H1 (cell line): ENCODE results near the gene MMP17. TPM values are rescaled to one million over a fixed set of nuclear protein-coding genes. Genes with fewer than 3 reads are reported as not detected.

Experiments
- CTCF ChIA-PET: fragments of 300-600 bp; sonication (Branson Sonifier 250); formaldehyde crosslinking; loops from one replicate; lab custom pipeline; 2021; ENCODE audit not compliant: partially characterized antibody; lab: Charles Lee
- POLR2A ChIA-PET: fragments of 300-600 bp; sonication (Branson Sonifier 250); formaldehyde crosslinking; loops from one replicate; lab custom pipeline; 2021; ENCODE audit warnings: inconsistent platforms; ENCODE audit not compliant: partially characterized antibody; lab: Charles Lee
- DNase-seq, 2 experiments: peaks; one replicate each; pipeline versions ENCODE4 v3.0.0 to v3.0.0-alpha.2; 2010 to 2022; ENCODE audit warnings: low spot score in 2 of 2, low read depth in 1 of 2, mixed read lengths in 1 of 2
- FAIRE-seq: peaks from 2 replicates; lab custom pipeline; 2011; peaks lifted over from hg19 to GRCh38; lab: Jason Lieb, UNC
- H2AFZ ChIP-seq: 2 replicates; pipeline ENCODE4 v1.8.1; 2012; ENCODE audit warnings: low read length, inconsistent platforms
- H2AK5ac ChIP-seq: 2 replicates; pipeline ENCODE4 v1.6.1; 2013; ENCODE audit warnings: low read depth, low read length
- H2BK120ac ChIP-seq: replicated peaks from 2 replicates; pipeline ENCODE3; 2013; ENCODE audit warnings: low read depth, low read length, inconsistent platforms
- H2BK12ac ChIP-seq: 2 replicates; pipeline ENCODE4 v1.6.1; 2013; ENCODE audit warnings: low read depth, low read length
- H2BK15ac ChIP-seq: 2 replicates; pipeline ENCODE4 v1.6.1; 2013; ENCODE audit warnings: low read length
- H2BK20ac ChIP-seq: 2 replicates; pipeline ENCODE4 v1.6.1; 2013; ENCODE audit warnings: low read length
- H2BK5ac ChIP-seq: 2 replicates; pipeline ENCODE4 v1.6.1; 2013; ENCODE audit warnings: low read depth, low read length
- H3K14ac ChIP-seq: 2 replicates; pipeline ENCODE4 v1.6.1; 2013; ENCODE audit warnings: inconsistent platforms; ENCODE audit not compliant: insufficient read length
- H3K18ac ChIP-seq: 2 replicates; pipeline ENCODE4 v1.6.1; 2013; ENCODE audit warnings: low read length; ENCODE audit errors: extremely low read depth
- H3K23ac ChIP-seq: 2 replicates; pipeline ENCODE4 v1.6.1; 2013; ENCODE audit warnings: inconsistent platforms; ENCODE audit not compliant: insufficient read length
- H3K23me2 ChIP-seq: 2 replicates; pipeline ENCODE4 v1.6.1; 2013; ENCODE audit warnings: low read depth, low read length
- H3K27ac ChIP-seq: 2 replicates; pipeline ENCODE4 v1.6.1; 2011; ENCODE audit warnings: low read depth, low read length, inconsistent platforms
- H3K27me3 ChIP-seq, 4 experiments: replicated peaks in 1 of 4; 1 replicate in 1 of 4; 2 replicates in 3 of 4; pipeline versions ENCODE4 v1.6.1 to v1.8.1; 2011 to 2013; ENCODE audit warnings: low read length in 3 of 4, mild to moderate bottlenecking in 3 of 4, inconsistent platforms in 2 of 4, mixed read lengths in 2 of 4, moderate library complexity in 1 of 4; ENCODE audit not compliant: control insufficient read depth in 3 of 4, insufficient read depth in 3 of 4; ENCODE audit errors: extremely low read depth in 1 of 4
- H3K36me3 ChIP-seq, 4 experiments: 2 replicates each; pipeline versions ENCODE4 v1.6.1 to v1.8.1; 2011 to 2013; ENCODE audit warnings: mild to moderate bottlenecking in 4 of 4, low read length in 3 of 4, moderate library complexity in 2 of 4, control low read depth in 1 of 4, inconsistent platforms in 1 of 4; ENCODE audit not compliant: insufficient read depth in 4 of 4, control insufficient read depth in 2 of 4
- H3K4ac ChIP-seq: replicated peaks from 2 replicates; pipeline ENCODE3; 2013; ENCODE audit warnings: low read length, low read depth, mixed read lengths, inconsistent platforms; ENCODE audit not compliant: insufficient read length
- H3K4me1 ChIP-seq, 4 experiments: replicated peaks in 1 of 4; 1 replicate in 1 of 4; 2 replicates in 3 of 4; pipeline versions ENCODE4 v1.6.1 to v1.8.1; 2011 to 2013; ENCODE audit warnings: low read length in 3 of 4, inconsistent platforms in 2 of 4, mixed read lengths in 1 of 4; ENCODE audit not compliant: insufficient read depth in 4 of 4, control insufficient read depth in 3 of 4
- H3K4me2 ChIP-seq, 2 experiments: 2 replicates each; pipeline versions ENCODE4 v1.6.1 to v1.8.1; 2011 to 2013; ENCODE audit warnings: low read depth in 2 of 2, low read length in 2 of 2, control low read depth in 1 of 2, inconsistent platforms in 1 of 2, mild to moderate bottlenecking in 1 of 2; ENCODE audit not compliant: insufficient read depth in 1 of 2
- H3K4me3 ChIP-seq, 4 experiments: fragments of 200-600, 300-600 bp in 1 of 4; sonication (generic), shearing (Covaris generic), sonication (Bioruptor Twin) in 1 of 4; 2 replicates each; pipeline versions ENCODE4 v1.5.1 to v1.8.1; 2011 to 2016; ENCODE audit warnings: low read length in 4 of 4, low read depth in 3 of 4, control low read depth in 2 of 4, inconsistent platforms in 2 of 4, mild to moderate bottlenecking in 2 of 4, mixed read lengths in 1 of 4, moderate library complexity in 1 of 4; ENCODE audit not compliant: insufficient read depth in 2 of 4; ENCODE audit errors: extremely low read depth in 1 of 4
- H3K56ac ChIP-seq: replicated peaks from 2 replicates; pipeline ENCODE3; 2013; ENCODE audit warnings: low read depth, mild to moderate bottlenecking, mixed read lengths, low read length, inconsistent platforms; ENCODE audit not compliant: insufficient read length
- H3K79me1 ChIP-seq: 2 replicates; pipeline ENCODE4 v1.6.1; 2013; ENCODE audit warnings: low read depth, low read length, control low read depth
- H3K79me2 ChIP-seq, 2 experiments: 2 replicates each; pipeline versions ENCODE4 v1.6.1 to v1.8.1; 2012 to 2013; ENCODE audit warnings: low read length in 2 of 2, mild to moderate bottlenecking in 2 of 2, inconsistent platforms in 1 of 2; ENCODE audit not compliant: insufficient read depth in 2 of 2, control insufficient read depth in 1 of 2
- H3K9ac ChIP-seq, 4 experiments: replicated peaks in 1 of 4; 1 replicate in 1 of 4; 2 replicates in 3 of 4; pipeline versions ENCODE4 v1.6.1 to v1.8.1; 2011 to 2013; ENCODE audit warnings: low read depth in 3 of 4, low read length in 3 of 4, control low read depth in 2 of 4, mild to moderate bottlenecking in 2 of 4, moderate library complexity in 2 of 4, inconsistent platforms in 1 of 4; ENCODE audit errors: extremely low read depth in 1 of 4
- H3K9me3 ChIP-seq, 2 experiments: 2 replicates each; pipeline versions ENCODE4 v1.6.1 to v1.8.1; 2012 to 2013; ENCODE audit warnings: mild to moderate bottlenecking in 2 of 2, moderate library complexity in 2 of 2, control low read depth in 1 of 2, inconsistent platforms in 1 of 2, low read depth in 1 of 2, low read length in 1 of 2, mixed read lengths in 1 of 2; ENCODE audit not compliant: insufficient read depth in 2 of 2
- H4K20me1 ChIP-seq, 2 experiments: replicated peaks in 1 of 2; 2 replicates each; pipeline versions ENCODE3 to v1.8.1; 2011 to 2013; ENCODE audit warnings: inconsistent platforms in 2 of 2, low read length in 2 of 2, mild to moderate bottlenecking in 1 of 2; ENCODE audit not compliant: insufficient read depth in 2 of 2, control insufficient read depth in 1 of 2
- H4K5ac ChIP-seq: 2 replicates; pipeline ENCODE4 v1.6.1; 2013; ENCODE audit warnings: low read length, low read depth, mixed read lengths, inconsistent platforms; ENCODE audit not compliant: insufficient read length
- H4K8ac ChIP-seq: 2 replicates; pipeline ENCODE4 v1.8.0; 2013; ENCODE audit warnings: mild to moderate bottlenecking, moderate library complexity, low read length, inconsistent platforms; ENCODE audit not compliant: insufficient read depth; ENCODE audit errors: extremely low read depth
- H4K91ac ChIP-seq: replicated peaks from 2 replicates; pipeline ENCODE3; 2013; ENCODE audit warnings: low read length, mixed read lengths, inconsistent platforms; ENCODE audit not compliant: insufficient read length
- ASH2L ChIP-seq: fragments of 200-600, 300-600 bp; sonication (generic); IDR thresholded peaks from one replicate; pipeline ENCODE4 v1.7.1; 2017; ENCODE audit warnings: low read length
- HDAC2 ChIP-seq, 2 experiments: fragments of 300-600 bp in 1 of 2; sonication (generic) in 1 of 2; IDR thresholded peaks; 2 replicates each; pipeline ENCODE4 v1.6.1; 2011 to 2012; ENCODE audit warnings: low read depth in 2 of 2, low read length in 2 of 2, mild to moderate bottlenecking in 2 of 2, moderate library complexity in 2 of 2, borderline replicate concordance in 1 of 2, inconsistent platforms in 1 of 2
- MAFK ChIP-seq: IDR thresholded peaks from 2 replicates; pipeline ENCODE4 v1.6.1; 2012; ENCODE audit warnings: low read depth, mild to moderate bottlenecking, improper control_type of control experiment, low read length
- MAX ChIP-seq: IDR thresholded peaks from 2 replicates; pipeline ENCODE4 v1.6.1; 2012; ENCODE audit warnings: inconsistent platforms
- WGBS, 2 experiments: shearing (Covaris generic) in 1 of 2; methylation state at CpG; one replicate each; pipeline versions ENCODE4 v1.1.6 to v1.1.7; 2013 to 2015; ENCODE audit warnings: low lambda C conversion rate in 2 of 2, mixed read lengths in 2 of 2, inconsistent platforms in 1 of 2, low coverage in 1 of 2, missing lambda C conversion rate in 1 of 2; ENCODE audit not compliant: insufficient replicate concordance in 2 of 2, insufficient coverage in 1 of 2, insufficient read length in 1 of 2; ENCODE audit errors: extremely low coverage in 1 of 2, missing lambda C conversion rate in 1 of 2; 5-methylcytosine and 5-hydroxymethylcytosine counted together
- polyA plus RNA-seq, 7 experiments: library from polyadenylated mRNA; depleted of rRNA in 3 of 7; stranded (reverse) in 5 of 7; unstranded in 2 of 7; fragments of >200 nt in 5 of 7; fragments of 200-250 nt in 2 of 7; gene quantifications; 1 replicate in 5 of 7; 2 replicates in 1 of 7; 4 replicates in 1 of 7; pipeline versions ENCODE4 v1.2.1 to v1.2.3, GENCODE V29; 2011 to 2013; ENCODE audit warnings: missing spikeins in 2 of 7, mixed read lengths in 2 of 7
- total RNA-seq: library from RNA; stranded (reverse); fragmentation: NEBNext Ultra II Directional; extraction: Animal tissue kit (Norgen Biotek cat#: 25700); gene quantifications from 2 replicates; pipeline ENCODE4 v1.2.1, GENCODE V29; 2021

The MMP17 gene
- total and polyA plus RNA-seq, 2 of the 8 experiments (the other 6 are each of a cell fraction or from before 2014, with no cell fraction given) = 41.3 to 53.8 TPM

GRCh38 chr12:131842169-131842568 lies 14.0 kb downstream of the MMP17 start:
- H3K56ac ChIP-seq = no peak overlapping the region
- no peak overlapping the region for H2BK120ac ChIP-seq
- no peaks in the 10 kb centered on the region for H3K27me3 ChIP-seq
- H4K91ac ChIP-seq = no peak overlapping the region
- peaks cover 0 to 7% of the 10 kb centered on the region in 2 experiments for H4K20me1 ChIP-seq
- ChIA-PET CTCF (no interaction called here), POLR2A (interaction anchor here (0.6 kb wide), 1 partner anchor 71 kb away, joined by 4 read pairs; no protein-coding TSS in a partner anchor)
- H3K4me3 ChIP-seq = no peak overlapping the region
- peaks cover 2 to 43% (median 14%) of the 10 kb centered on the region in 4 experiments; a peak in 6 of 8 replicates for H3K36me3 ChIP-seq
- H3K14ac ChIP-seq = no peak overlapping the region
- no peaks in the 10 kb centered on the region for H3K23me2 ChIP-seq
- H4K5ac ChIP-seq = no peak overlapping the region
- no peak overlapping the region for H2BK12ac ChIP-seq
- FAIRE-seq (no peak), DNase-seq (no peak)
- no peak overlapping the region for H3K23ac ChIP-seq
- H4K8ac ChIP-seq = no peak overlapping the region
- WGBS, 2 experiments = 88% methylated on average over 15 of the region's 15 CpGs; no CpG with 5 or more reads in 1 of the 2 experiments
- H3K9me3 ChIP-seq = no peaks in the 10 kb centered on the region
- no peaks in the 10 kb centered on the region for H3K79me2 ChIP-seq
- no peak overlapping the region for H2AFZ ChIP-seq
- no peak overlapping the region for H3K9ac ChIP-seq
- no peak overlapping the region for H3K27ac ChIP-seq
- H2BK5ac ChIP-seq = no peak overlapping the region
- H2BK20ac ChIP-seq = no peak overlapping the region
- H2AK5ac ChIP-seq = no peak overlapping the region
- no peak overlapping the region for H3K18ac ChIP-seq
- no peaks in the 10 kb centered on the region for H3K79me1 ChIP-seq
- H3K4ac ChIP-seq = no peak overlapping the region
- no peak overlapping the region for H3K4me2 ChIP-seq
- H2BK15ac ChIP-seq = no peak overlapping the region
- no peaks in the 10 kb centered on the region for H3K4me1 ChIP-seq
- TF ChIP-seq HDAC2 (IDR thresholded peaks at IDR 0.05; ENCODE audit: borderline replicate concordance in 1 of 2, low read depth in 2 of 2, low read length in 2 of 2) (no peak), MAFK (no peak), ASH2L (no peak), MAX (no peak)
